NCI-H1092 treated with DMSO at 0.1 percent for 48 hours (cell line): ENCODE results near the gene SEMA3E.
"Not testable (repeated sequence)": the region's sequence is repeated elsewhere in the genome, so short reads cannot be mapped to it uniquely, and the experiment has no call there.

Experiments used
- DNase-seq: peaks from one replicate; lab custom pipeline; 2025; lab: John Stamatoyannopoulos, UW

Gene SEMA3E

DNA sequence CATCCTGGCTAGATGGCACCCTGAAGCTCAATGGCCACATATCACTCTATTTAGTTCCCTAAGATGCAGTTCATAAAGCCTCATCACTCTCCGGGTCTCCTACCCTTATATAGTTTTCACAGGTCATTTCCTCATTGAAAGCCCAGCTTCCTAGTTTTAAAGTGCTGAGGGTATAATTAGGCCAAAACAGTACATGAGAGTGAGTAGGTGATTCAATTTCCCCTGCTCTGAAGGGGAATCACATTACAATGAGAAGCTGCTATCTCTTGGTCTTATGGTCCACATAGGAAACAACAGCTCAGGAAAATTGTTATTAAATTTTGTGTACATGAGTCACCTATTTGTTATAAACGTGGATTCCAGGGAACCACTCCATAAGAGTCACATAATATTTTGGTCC lies 162.0 kb downstream of the SEMA3E start:
- DNase-seq, result no peak

DNA sequence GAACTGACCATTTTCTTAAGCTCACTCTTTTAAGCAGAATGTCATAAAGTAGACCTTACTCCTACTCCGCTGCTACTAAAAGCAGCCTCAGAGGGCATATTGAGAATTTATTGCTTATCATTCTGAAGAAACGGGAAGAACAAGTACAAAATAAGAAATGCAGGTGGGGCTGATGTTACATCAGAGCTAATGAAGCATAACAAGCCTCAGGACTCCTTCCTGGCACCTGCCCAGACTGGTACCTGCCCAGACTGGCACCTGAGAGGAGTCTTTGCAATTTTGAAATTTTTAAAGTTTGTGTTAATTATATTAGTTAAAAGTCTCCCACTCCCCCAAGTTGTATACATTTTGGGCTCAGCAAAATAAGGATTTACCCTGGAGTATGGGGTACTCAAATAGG lies 162.4 kb downstream of the SEMA3E start:
- DNase-seq, result no peak

DNA sequence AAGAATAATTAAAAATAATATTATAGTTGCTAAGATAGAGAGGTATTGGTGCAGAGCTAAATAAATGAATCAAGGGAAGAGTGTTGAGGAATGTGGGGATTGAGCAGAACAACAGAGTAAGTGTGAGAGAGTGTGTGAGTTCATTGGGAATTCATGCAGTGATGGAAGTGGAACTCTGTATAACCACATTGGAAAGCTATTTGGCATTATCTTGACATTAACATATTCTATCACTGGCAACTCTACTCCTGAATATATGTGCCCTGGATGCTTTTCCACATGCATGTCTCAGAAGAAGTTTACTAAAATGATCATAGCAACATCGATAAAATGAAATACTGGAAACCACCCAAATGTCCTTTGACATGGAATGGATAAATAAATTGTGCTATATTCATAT lies 164.1 kb downstream of the SEMA3E start:
- no peak for DNase-seq

DNA sequence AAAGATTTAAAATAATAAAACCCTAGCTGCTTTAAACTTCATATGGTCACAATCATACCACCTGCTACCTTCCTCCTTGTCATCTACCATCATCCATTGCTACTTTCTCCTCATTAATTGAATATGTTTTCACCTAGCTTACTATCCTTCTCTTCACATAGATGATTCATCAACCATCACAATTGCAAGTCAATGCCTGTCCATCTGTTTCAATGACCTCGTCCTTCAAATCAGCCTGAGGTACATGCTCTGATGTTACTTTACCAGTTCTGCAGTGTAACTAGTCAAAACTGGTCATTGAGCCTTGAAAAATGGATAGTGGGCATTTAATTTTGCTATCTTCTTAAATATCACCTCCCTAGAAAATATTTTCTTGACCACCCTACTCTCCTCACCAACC lies 164.7 kb downstream of the SEMA3E start:
- DNase-seq, result no peak

DNA sequence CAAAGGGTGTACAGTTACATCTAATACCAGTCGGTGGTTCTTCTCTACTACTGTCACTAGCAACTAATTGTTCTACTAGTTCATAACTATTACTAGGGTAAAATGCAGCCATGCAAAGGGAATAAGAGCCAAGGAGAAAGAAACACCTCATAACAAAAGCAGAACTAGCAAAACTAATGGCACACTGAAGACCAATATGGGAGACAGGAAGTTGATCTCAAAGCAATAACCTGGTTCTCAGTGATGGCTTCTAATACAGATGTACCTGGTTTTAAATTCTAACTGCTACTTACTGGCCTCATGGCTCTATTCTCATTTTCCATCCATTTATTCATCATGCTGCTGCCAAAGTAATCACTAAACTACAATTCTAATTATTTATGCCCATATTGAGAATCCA lies 170.3 kb downstream of the SEMA3E start:
- no peak for DNase-seq

DNA sequence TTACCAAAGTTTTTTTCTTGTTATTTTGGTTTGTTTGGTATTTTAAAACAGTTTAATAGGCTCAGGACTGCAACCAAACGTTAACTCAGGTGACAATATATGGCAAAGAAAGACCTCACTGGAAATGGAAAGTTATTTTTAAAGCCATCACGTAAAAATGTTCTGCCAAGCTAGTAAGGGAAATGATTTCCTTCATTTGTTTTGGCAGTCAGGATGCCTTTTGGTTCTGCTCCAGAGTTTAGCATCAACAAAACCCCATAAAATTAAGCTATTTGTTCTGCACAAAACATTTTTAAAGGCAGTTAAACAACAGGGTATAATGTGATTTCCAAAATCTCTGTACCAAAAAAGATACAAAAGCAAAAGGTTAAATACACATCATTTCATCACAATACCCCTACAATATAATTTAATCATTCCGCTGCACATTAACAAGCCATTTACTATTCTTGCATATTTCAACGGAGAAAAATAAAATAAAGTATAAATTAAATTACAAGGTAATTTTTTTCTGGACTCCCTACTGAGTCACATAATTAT lies 172.4 kb downstream of the SEMA3E start:
- DNase-seq, result peak; percentile 15

DNA sequence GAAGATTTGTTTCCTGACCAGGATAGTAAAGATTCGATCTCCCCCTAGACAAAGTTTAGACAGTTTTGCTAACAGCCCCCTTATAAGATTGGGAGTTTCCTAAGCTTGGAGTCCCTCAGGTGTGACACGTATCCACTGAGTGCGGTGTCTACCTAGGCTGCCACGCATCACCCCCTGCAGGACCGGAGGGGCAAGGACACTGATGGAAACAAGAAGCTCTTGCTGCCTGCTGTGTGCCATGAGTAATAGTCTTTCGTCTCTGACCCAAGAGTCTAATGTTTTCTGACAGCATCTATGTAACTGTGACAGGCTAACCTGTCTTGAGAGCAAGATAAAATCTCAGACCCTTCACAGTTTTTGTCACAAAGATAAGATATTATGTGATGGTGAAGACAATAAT lies 173.5 kb downstream of the SEMA3E start:
- DNase-seq, result no peak

DNA sequence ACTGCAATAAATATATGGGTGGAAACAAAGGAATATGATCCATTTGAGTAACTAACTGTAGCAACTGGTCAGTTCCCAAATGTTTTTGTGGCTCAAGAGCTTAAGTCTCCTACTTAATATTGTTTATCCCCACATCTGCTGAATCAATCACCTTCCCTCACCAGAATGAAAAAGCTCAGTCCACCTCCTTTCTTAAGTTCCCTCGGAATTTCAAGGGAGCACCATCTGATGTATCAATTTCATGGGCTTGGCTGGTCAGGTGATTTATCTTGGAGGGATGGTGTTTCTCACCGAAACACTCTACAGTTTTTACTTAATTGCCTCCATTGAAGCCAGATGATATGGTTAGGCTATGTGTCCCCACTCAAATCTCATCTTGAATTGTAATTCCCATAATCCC lies 176.6 kb downstream of the SEMA3E start:
- DNase-seq, result no peak

DNA sequence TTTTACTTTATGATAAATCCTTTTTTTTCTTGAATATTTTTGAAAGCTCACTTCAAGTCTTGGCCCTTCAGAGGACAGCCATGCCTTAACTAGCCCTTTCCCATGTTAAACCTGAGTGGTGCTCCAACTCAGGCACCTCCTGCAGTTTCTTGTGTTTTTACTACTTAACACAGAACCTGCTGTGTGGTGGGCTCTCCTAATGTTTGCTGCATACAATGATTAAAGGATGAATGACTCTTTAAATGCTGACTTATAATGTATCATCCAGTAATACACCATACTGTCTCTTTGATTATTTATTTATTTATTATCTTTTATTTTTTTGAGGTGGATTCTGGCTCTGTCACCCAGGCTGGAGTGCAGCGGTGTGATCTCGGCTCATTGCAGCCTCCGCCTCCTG lies 179.4 kb downstream of the SEMA3E start:
- DNase-seq, result no peak

DNA sequence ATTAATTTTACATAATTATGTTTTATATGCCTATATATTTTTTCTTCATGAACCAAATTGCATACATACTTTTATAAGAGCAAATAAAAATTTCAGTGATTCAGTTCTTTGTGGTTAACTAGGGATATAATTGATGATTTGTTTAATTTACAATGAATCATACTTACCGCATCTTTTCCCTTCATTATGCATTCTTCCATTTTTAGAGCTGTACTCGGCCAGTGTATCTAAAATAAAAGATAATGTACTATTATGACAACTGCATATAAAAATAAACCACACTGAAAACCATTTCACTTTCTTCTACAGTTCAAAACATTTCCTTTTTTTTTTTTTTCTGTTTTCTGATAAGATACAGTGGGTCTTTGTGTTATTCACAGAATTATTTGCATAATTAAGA lies 179.9 kb downstream of the SEMA3E start:
- DNase-seq, result no peak

DNA sequence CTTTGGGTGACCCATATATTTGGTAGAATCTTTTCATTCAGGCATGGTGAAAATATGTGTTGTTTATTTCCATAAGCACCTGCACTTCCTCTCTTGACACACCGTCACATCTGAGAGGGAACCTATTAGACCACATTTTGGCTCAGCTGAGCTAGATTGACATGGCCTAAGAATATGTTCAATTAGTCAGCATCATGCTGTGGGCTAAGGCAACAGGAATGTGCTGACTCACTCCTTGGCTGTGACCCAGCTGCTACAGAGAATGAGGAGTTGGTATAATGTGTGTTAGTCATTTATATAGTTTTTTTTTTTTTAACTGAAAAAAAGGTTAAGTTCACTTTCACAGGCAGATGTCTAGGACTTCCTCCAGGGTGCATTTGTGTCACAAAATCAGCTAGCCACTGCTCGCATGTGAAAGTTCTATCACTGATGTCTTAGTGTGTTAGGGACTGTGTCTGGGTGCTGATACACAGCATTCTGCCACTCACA lies 180.6 kb downstream of the SEMA3E start:
- peak; percentile 29 for DNase-seq

DNA sequence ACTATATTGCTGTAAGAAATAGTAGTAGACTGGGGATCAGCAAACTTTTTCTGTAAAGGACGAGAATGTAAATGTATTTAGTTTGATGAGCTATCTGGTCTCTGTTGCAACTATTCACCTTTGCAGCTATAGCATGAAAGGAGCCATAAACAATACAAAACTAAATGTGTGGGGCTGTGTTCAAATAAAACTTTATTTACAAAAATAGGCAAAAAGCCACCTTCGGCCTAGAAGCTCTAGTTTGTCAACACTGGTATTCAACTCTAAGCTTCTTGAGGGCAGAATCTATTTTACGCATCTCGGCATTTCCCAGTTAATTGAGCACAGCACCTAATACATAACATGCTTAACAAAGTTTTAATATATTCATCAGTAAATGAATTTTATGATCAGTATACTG lies 181.4 kb downstream of the SEMA3E start:
- DNase-seq, result no peak

DNA sequence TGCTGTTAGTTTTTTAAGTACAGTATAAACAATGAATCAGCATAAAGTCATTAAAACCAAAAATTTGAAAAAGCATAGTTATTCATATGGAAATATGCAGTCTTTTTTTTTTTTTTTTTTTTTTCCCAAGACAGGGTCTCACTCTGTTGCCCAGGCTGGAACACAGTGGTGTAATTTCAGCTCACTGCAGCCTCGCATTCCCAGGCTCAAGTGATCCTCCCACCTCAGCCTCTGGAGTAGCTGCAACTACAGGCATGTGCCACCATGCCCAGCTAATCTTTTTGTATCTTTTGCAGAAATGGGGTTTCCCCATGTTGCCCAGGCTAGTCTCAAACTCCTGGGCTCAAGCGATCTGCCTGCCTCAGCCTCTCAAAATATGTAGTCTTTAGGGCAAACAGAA lies 182.0 kb downstream of the SEMA3E start:
- DNase-seq, result no peak

DNA sequence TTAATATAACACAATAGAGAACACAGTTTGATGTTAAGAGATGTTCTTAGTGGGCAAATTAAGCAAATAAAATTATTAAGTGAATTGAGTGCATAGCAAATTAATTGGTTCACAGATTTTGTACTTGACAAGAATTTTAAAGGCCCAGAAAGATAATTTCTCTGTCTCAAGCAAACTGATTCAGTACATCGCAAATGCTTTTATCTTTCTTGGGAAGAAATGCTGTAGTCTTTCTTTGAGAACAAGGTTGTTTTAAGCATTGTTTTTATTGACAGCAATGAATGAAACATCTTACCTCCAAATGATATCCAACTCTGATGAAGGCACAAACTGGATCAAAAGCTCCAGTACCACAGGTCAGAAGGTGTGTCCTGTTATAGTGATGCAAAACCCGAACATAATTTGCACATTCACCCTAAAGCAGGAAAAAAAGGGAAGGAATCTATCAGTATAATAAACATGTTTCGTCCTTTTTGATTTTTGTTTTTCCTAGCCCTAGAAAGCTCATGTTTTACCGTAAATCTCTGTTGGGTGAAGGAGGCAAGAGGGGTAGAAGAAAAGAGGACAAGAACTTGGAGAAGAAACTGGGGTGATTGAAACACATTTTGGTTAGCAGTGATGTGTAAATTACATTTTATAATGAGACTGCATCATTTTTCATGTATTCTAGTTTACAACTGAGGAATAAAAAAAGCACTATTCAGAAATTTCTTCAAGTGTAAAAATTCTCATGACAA lies 182.6 kb downstream of the SEMA3E start:
- no peak for DNase-seq

DNA sequence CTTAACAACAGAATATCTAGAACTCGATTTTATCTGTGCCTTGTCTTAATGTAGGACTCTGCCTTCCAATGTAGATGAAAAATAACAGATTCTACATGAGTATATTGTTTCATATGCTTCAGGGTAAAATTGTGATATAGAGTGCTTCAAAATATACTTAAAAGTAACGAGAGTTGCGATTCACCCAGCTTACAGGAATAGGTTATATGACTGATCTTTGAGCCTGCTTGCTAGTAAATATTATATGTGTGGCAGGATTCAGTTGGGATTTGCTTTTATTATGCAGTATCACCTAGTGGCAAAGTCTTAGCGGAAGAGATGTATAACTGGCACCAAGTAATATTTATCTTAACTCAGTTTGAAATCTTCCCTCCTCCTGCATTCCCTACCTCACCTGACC lies 183.3 kb downstream of the SEMA3E start:
- no peak for DNase-seq

DNA sequence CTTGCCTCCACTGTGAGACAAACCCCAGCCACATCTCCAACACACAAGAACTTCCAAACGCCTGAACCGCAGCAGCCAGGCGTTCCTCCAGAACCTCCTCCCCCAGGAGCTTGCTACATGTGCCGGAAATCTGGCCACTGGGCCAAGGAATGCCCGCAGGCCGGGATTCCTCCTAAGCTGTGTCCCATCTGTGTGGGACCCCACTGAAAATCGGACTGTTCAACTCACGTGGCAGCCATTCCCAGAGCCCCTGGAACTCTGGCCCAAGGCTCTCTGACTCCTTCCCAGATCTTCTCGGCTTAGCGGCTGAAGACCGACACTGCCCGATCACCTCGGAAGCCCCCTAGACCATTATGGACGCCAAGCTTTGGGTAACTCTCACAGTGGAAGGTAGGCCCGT lies 187.1 kb downstream of the SEMA3E start:
- not testable (repeated sequence) for DNase-seq

DNA sequence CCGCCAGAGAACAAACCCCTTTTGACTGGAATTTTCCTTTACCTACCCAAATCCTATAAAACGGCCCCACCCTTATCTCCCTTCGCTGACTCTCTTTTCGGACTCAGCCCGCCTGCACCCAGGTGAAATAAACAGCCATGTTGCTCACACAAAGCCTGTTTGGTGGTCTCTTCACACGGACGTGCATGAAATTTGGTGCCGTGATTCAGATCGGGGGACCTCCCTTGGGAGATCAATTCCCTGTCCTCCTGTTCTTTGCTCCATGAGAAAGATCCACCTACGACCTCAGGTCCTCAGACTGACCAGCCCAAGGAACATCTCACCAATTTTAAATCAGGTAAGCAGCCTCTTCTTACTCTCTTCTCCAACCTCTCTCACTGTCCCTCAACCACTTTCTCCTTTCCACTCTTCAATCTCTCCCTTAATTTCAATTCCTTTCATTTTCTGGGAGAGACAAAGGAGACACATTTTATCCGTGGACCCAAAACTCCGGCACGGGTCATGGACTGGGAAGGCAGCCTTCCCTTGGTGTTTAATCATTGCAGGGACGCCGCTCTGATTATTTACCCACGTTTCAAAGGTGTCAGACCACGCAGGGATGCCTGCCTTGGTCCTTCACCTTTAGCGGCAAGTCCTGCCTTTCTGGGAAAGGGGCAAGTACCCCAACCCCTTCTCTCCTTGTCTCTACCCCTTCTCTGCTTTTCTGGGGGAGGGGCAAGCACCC lies 188.8 kb downstream of the SEMA3E start:
- DNase-seq, result not testable (repeated sequence)

DNA sequence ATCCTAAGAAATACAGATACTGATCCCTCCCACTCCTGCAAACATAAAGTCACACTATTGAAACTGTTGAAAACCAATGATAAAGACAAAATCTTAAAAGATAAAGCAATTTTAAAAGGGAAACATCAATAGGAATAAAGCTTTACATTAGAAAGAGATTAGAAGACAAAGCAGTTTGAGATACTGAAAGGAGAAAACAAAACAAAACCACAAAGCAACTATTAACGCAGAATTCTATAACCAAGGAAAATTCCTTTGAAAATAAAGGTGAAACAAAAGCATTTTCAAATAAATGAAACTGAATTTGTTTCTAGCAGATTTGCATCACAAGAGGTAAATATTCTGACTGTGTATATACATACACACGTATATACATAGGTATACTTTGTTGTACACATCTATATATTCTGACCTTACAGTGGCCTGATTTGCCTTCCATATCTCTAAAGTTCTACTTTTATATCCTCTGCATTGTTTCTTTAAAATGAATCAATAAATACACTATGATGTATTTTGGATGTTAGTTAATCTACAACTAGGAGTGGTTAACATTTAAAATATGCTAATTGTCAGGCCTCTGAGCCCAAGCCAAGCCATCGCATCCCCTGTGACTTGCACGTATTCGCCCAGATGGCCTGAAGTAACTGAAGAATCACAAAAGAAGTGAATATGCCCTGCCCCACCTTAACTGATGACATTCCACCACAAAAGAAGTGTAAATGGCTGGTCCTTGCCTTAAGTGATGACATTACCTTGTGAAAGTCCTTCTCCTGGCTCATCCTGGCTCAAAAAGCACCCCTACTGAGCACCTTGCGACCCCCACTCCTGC lies 189.6 kb downstream of the SEMA3E start:
- not testable (repeated sequence) for DNase-seq

DNA sequence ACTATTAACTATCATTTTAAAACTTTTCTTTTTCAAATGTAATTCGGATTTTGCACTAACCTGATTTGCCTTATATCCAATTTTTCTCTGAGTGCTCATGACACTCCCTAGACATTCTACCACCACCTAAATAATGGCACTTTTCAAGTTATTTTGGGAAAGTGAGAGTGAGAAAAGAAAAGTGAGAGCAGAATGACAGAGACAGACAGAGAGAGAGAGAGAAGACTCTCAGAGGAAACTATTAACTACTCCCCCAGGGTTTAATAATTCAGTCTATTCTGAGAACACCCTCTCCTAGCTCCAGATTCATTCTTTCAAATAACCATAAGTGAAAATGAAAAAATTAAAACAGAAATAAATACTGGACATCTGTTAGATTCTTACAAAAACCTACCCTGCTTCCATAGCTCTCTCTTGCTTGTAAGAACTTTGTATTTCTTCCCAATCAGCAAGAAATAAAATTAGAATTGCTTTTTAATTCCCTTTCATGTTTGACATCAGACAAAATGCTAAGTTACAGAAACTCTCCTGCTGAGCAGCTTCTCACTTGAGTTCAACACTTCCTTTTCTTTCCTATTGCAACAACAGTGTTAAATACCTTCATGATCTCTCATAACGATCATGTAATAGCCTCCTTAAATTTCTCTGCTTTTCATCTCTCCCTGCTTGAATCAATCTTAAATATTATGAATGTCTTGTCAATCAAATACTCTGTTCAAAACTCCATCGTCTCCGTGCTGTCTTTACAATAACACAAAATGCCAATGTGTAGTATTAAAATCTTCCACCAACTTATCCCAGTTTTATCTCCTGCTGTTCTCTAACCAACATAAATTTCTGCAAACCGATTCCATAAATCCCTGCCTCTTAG lies 191.7 kb downstream of the SEMA3E start:
- DNase-seq, result no peak

DNA sequence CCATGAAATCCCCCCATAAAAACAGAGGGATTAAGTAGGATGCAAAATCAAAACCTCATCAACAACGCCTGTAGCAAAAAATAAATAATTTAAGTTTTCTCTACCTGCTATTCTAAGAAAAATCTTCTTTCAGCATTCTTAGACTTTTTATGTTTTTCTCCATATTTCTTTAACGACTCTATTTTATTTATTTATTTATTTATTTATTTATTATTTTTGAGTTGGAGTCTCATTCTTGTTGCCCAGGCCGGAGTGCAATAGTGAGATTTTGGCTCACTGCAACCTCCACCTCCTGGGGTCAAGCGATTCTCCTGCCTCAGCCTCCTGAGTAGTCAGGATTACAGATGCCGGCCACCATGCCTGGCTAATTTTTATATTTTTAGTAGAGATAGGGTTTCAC lies 192.5 kb downstream of the SEMA3E start:
- DNase-seq, result no peak

DNA sequence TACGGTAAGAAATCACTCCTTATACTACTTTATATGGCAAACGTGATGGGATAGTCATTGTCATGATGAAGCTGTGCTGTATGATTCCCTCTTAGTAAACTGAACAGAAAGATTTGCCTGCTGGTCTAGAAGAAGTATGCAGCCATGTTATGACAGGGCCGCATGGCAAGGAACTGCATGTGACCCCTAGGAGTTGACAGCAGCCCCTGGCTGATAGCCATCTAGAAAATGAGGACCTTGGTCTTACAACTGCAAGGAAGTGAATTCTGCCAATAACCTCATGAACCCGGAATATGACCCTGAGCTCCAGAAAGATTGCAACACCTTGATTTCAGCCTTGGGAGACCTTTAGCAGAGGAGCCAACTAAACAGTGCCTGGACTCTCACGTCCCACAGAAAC lies 193.3 kb downstream of the SEMA3E start:
- DNase-seq, result no peak
